ENCODE results near the gene TMEM202.

- TF ChIP-seq CTCF (IDR thresholded peaks at IDR 0.05) = no peak
- TF ChIP-seq POLR2AphosphoS5 (IDR thresholded peaks at IDR 0.05) = no peak
These were observed 543 bp downstream of the TMEM202 start for GRCh38 chr15:72398648-72399047.

Data from stomach (tissue), 4 donors.